Trophoblast cell (in vitro differentiated cells and primary cell): Measurements from ENCODE around the gene TAS2R50.

ENCODE experiments used
- DNase-seq, 2 donors: peaks; one replicate each; pipeline ENCODE4 v3.0.0-alpha.2; 2016
- H2AFZ ChIP-seq: 2 replicates; pipeline ENCODE4 v1.6.1; 2013; ENCODE audit warnings: low read length, moderate library complexity, mild to moderate bottlenecking; ENCODE audit not compliant: insufficient read depth, poor library complexity
- H2AK5ac ChIP-seq: 2 replicates; pipeline ENCODE4 v1.6.1; 2013; ENCODE audit warnings: mild to moderate bottlenecking, low read length
- H2BK120ac ChIP-seq: 2 replicates; pipeline ENCODE4 v1.6.1; 2013; ENCODE audit warnings: low read length, mild to moderate bottlenecking, moderate library complexity; ENCODE audit not compliant: insufficient read depth, poor library complexity
- H2BK12ac ChIP-seq: 2 replicates; pipeline ENCODE4 v1.6.1; 2013; ENCODE audit warnings: mild to moderate bottlenecking, low read length, moderate library complexity
- H2BK5ac ChIP-seq: 2 replicates; pipeline ENCODE4 v1.6.1; 2013; ENCODE audit warnings: low read length, low read depth, moderate library complexity, mild to moderate bottlenecking; ENCODE audit not compliant: poor library complexity
- H3K14ac ChIP-seq: 2 replicates; pipeline ENCODE4 v1.6.1; 2013; ENCODE audit warnings: mild to moderate bottlenecking, low read length
- H3K18ac ChIP-seq: 2 replicates; pipeline ENCODE4 v1.6.1; 2013; ENCODE audit warnings: mild to moderate bottlenecking, low read length
- H3K23ac ChIP-seq: 2 replicates; pipeline ENCODE4 v1.6.1; 2013; ENCODE audit warnings: low read length
- H3K27ac ChIP-seq: 2 replicates; pipeline ENCODE4 v1.5.1; 2013; ENCODE audit warnings: low read depth, mild to moderate bottlenecking, inconsistent platforms, low read length, moderate library complexity
- H3K27me3 ChIP-seq: 2 replicates; pipeline ENCODE4 v1.6.1; 2013; ENCODE audit warnings: inconsistent platforms, mild to moderate bottlenecking, low read length, moderate library complexity; ENCODE audit not compliant: insufficient read depth
- H3K36me3 ChIP-seq, 2 experiments: 1 replicate in 1 of 2; 2 replicates in 1 of 2; pipeline ENCODE4 v1.6.1; 2013; ENCODE audit warnings: low read length in 2 of 2, mild to moderate bottlenecking in 2 of 2, moderate library complexity in 1 of 2; ENCODE audit not compliant: insufficient read depth in 2 of 2, control insufficient read depth in 1 of 2
- H3K4ac ChIP-seq: 2 replicates; pipeline ENCODE4 v1.6.1; 2013; ENCODE audit warnings: low read depth, mild to moderate bottlenecking, low read length, moderate library complexity
- H3K4me1 ChIP-seq, 2 experiments: 1 replicate in 1 of 2; 2 replicates in 1 of 2; pipeline ENCODE4 v1.6.1; 2013; ENCODE audit warnings: low read length in 2 of 2, mild to moderate bottlenecking in 2 of 2, moderate library complexity in 1 of 2; ENCODE audit not compliant: insufficient read depth in 2 of 2, control insufficient read depth in 1 of 2
- H3K4me2 ChIP-seq: 2 replicates; pipeline ENCODE4 v1.6.1; 2013; ENCODE audit warnings: inconsistent platforms, mild to moderate bottlenecking, low read length, moderate library complexity
- H3K4me3 ChIP-seq: 2 replicates; pipeline ENCODE4 v1.5.1; 2013; ENCODE audit warnings: mild to moderate bottlenecking, low read depth, low read length, inconsistent platforms
- H3K79me1 ChIP-seq: one replicate; pipeline ENCODE4 v1.6.1; 2013; ENCODE audit warnings: low read length
- H3K79me2 ChIP-seq: 2 replicates; pipeline ENCODE4 v1.6.1; 2013; ENCODE audit warnings: low read length, mild to moderate bottlenecking; ENCODE audit not compliant: control insufficient read depth, insufficient read depth, poor library complexity
- H3K9ac ChIP-seq: 2 replicates; pipeline ENCODE4 v1.6.1; 2013; ENCODE audit warnings: mild to moderate bottlenecking, low read length
- H3K9me3 ChIP-seq: 2 replicates; pipeline ENCODE4 v1.6.1; 2013; ENCODE audit warnings: low read depth, mild to moderate bottlenecking, control low read depth, inconsistent platforms, low read length; ENCODE audit not compliant: insufficient read depth
- H4K12ac ChIP-seq: 2 replicates; pipeline ENCODE4 v1.6.1; 2013; ENCODE audit warnings: low read depth, mild to moderate bottlenecking, low read length, moderate library complexity
- H4K8ac ChIP-seq: 2 replicates; pipeline ENCODE4 v1.6.1; 2013; ENCODE audit warnings: low read depth, mild to moderate bottlenecking, low read length, moderate library complexity
- H4K91ac ChIP-seq: one replicate; pipeline ENCODE4 v1.6.1; 2013; ENCODE audit warnings: low read depth, mild to moderate bottlenecking, low read length, moderate library complexity
- WGBS: extraction: QIAGEN DNeasy Blood & Tissue Kit; methylation state at CpG from one replicate; pipeline ENCODE4 v1.1.7; 2013; ENCODE audit warnings: missing lambda C conversion rate; ENCODE audit not compliant: insufficient read length, insufficient coverage; ENCODE audit errors: extremely low coverage; 5-methylcytosine and 5-hydroxymethylcytosine counted together

Gene TAS2R50

DNA sequence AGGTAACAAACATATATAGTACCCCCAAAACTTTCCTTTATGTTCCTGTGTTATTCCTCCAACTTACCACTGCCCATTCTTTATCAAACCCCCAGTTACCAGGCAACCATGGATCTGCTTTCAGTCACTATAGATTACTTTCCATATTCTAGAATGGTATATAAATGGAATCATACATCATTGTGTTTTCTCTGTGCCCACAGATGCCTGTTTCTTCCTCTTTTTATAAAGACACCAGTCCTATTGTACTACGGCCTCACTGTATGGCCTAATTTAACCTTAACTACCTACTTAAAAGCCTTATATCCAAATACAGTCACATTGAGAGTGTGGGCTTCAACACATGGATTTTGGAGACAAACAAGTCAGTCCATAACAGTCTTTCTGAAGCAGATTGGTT, 50.2 kb downstream of the TAS2R50 start:
- Histone ChIP-seq H4K91ac (no peak overlapping the region), H3K4me2 (no peak overlapping the region), H3K79me2 (no peaks in the 10 kb centered on the region), H3K23ac (no peak overlapping the region), H2AFZ (no peak overlapping the region), H3K4me1 (peaks cover 0 to 2% of the 10 kb centered on the region in 2 experiments), H3K9me3 (no peaks in the 10 kb centered on the region), H2BK120ac (no peak overlapping the region), H3K18ac (no peak overlapping the region), H3K79me1 (no peaks in the 10 kb centered on the region), H3K27me3 (no peaks in the 10 kb centered on the region), H2BK5ac (no peak overlapping the region), H3K4ac (no peak overlapping the region), H3K9ac (no peak overlapping the region), H3K14ac (no peak overlapping the region), H2BK12ac (no peak overlapping the region), H3K36me3 (no peaks in the 10 kb centered on the region), H4K12ac (no peak overlapping the region), H3K27ac (no peak overlapping the region), H3K4me3 (no peak overlapping the region), H4K8ac (no peak overlapping the region), H2AK5ac (no peak overlapping the region)
- no CpG with 5 or more reads among the region's 1 CpG for WGBS
- DNase-seq: no peak
